Measurements from ENCODE around the gene CNIH3. TPM values are rescaled to one million over a fixed set of nuclear protein-coding genes. Genes with fewer than 3 reads are reported as not detected.

CNIH3 gene
- total RNA-seq, 1 experiment from 2014 or later: 2.1 TPM

DNA sequence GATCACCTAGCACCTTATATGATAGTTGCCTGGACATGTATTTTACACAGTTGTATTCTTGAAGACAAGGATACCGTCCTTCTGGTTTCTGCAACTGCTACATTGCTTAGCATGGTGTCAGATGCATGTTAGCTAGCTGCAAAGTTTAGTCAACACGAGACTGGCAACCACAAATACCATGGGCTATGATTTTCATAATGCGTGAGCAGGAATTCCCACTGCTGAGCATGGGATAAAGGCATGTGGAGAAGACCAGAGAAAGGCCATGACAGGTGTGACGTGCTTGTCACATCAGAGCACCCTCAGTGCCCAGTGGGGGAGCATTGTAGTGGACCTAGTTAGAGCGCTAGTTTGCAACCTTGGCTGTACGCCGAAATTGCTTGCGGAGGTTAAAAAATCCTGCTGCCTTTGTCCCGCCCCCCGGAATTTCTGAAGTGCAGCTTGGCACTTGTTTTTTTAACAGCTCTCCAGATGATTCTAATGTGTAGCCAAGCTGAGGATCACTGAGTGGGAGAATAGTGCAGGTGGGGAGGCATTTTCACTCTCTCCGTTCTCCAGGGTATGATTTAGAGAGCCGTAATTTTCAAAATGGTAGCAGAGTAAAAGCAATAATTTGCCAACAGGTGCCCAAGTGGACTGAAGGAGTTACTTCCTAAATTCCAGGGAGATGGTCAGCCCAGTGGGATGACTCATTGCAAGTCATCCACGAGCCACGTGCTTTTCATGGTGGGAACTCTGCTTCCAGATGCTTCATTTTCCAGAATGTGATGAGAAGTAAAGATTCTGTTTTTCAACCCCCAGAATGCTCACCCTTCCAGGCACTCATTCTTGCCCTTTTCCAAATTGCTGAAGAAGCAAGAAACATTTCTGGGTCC lies 81.0 kb downstream of the CNIH3 start:
- H3K27ac Mint-ChIP-seq (ENCODE audit: unreplicated experiment): no peak overlapping the region
- CTCF ChIA-PET: no interaction called here
- no peaks in the 10 kb centered on the region for H3K36me3 Mint-ChIP-seq (ENCODE audit: insufficient read depth, unreplicated experiment)
- DNase-seq: no peak
- TF ChIP-seq, protein P1, sequence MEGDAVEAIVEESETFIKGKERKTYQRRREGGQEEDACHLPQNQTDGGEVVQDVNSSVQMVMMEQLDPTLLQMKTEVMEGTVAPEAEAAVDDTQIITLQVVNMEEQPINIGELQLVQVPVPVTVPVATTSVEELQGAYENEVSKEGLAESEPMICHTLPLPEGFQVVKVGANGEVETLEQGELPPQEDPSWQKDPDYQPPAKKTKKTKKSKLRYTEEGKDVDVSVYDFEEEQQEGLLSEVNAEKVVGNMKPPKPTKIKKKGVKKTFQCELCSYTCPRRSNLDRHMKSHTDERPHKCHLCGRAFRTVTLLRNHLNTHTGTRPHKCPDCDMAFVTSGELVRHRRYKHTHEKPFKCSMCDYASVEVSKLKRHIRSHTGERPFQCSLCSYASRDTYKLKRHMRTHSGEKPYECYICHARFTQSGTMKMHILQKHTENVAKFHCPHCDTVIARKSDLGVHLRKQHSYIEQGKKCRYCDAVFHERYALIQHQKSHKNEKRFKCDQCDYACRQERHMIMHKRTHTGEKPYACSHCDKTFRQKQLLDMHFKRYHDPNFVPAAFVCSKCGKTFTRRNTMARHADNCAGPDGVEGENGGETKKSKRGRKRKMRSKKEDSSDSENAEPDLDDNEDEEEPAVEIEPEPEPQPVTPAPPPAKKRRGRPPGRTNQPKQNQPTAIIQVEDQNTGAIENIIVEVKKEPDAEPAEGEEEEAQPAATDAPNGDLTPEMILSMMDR (IDR thresholded peaks at IDR 0.05; ENCODE audit: unreplicated experiment): no peak
- H3K4me1 Mint-ChIP-seq (ENCODE audit: low read depth, unreplicated experiment): no peaks in the 10 kb centered on the region
- no peaks in the 10 kb centered on the region for H3K9me3 Mint-ChIP-seq (ENCODE audit: low read depth, unreplicated experiment)
- H3K4me3 Mint-ChIP-seq (ENCODE audit: low read depth, unreplicated experiment): no peak overlapping the region
- peaks cover 85% of the 10 kb centered on the region for H3K27me3 Mint-ChIP-seq (ENCODE audit: unreplicated experiment)
- no TSS peak for BruUV-seq (replicated peaks)
- intact Hi-C loops (cut with micrococcal nuclease; ENCODE audit: unreplicated experiment): no loop called here

DNA sequence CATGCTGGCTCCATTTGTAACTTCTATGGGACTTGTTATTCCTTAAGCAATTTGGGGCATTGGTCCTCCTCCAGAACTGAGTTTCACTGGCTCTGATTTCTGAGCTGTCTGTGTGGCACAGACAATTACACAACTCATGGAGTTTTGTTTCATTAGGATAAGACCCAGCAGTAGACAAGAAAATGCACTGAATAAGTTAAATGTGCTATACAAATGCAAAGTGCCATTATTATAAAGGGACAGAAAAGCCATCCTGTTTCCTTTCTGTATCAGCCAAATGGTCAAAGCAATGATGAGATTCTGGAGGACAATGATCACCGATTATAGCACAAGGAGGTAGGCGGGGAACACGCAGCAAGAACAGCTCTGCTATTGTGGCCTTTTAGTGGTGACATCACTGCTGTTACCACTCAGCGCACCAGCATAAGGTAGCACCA lies 81.9 kb downstream of the CNIH3 start:
- DNase-seq: no peak
- Mint-ChIP-seq H3K4me3 (ENCODE audit: low read depth, unreplicated experiment) (no peak overlapping the region), H3K36me3 (ENCODE audit: insufficient read depth, unreplicated experiment) (no peaks in the 10 kb centered on the region), H3K4me1 (ENCODE audit: low read depth, unreplicated experiment) (no peaks in the 10 kb centered on the region), H3K27me3 (ENCODE audit: unreplicated experiment) (peaks cover 85% of the 10 kb centered on the region), H3K9me3 (ENCODE audit: low read depth, unreplicated experiment) (no peaks in the 10 kb centered on the region), H3K27ac (ENCODE audit: unreplicated experiment) (no peak overlapping the region)
- no TSS peak for BruUV-seq (replicated peaks)
- TF ChIP-seq, protein P1 (IDR thresholded peaks at IDR 0.05; ENCODE audit: unreplicated experiment): no peak
- CTCF ChIA-PET: no interaction called here
- intact Hi-C loops (cut with micrococcal nuclease; ENCODE audit: unreplicated experiment): no loop called here

DNA sequence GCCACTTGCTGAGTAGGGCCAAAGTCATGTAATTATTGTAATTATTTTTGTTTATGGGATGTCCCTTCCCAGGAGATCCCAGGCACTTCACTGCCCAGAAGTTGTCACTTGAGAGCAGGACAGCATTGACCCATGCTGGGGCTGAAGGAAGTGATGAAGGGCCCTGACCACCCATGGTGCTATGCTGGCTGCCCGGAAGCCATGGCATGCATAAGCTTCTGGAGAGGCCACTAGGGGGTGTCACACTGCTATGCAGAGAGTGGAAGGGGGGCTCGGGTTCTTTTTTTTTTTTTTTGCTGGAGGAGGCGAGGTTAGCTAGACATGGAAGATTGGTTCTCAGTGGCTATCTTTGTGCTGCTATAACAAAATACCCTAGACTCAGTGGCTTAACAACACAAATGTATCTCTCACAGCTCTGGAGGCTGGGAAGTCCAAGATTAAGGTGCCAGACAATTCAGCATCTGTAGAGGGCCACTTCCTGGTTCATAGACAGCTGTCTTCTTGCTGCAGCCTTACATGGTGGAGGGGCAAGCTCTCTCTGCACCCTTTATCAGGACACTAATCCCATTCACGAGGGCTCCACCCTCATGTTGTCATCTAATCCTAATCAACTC lies 84.9 kb downstream of the CNIH3 start:
- TF ChIP-seq, protein P1 (IDR thresholded peaks at IDR 0.05; ENCODE audit: unreplicated experiment): no peak
- Mint-ChIP-seq H3K36me3 (ENCODE audit: insufficient read depth, unreplicated experiment) (no peaks in the 10 kb centered on the region), H3K27ac (ENCODE audit: unreplicated experiment) (no peak overlapping the region), H3K9me3 (ENCODE audit: low read depth, unreplicated experiment) (no peaks in the 10 kb centered on the region), H3K27me3 (ENCODE audit: unreplicated experiment) (peaks cover 90% of the 10 kb centered on the region), H3K4me1 (ENCODE audit: low read depth, unreplicated experiment) (no peaks in the 10 kb centered on the region), H3K4me3 (ENCODE audit: low read depth, unreplicated experiment) (no peak overlapping the region)
- DNase-seq: peak; percentile 11
- CTCF ChIA-PET: interaction anchor here (0.6 to 2.2 kb wide), 8 partner anchors 18 to 1271 kb away, joined by 3 to 9 read pairs (median 4); no protein-coding TSS in a partner anchor
- no TSS peak for BruUV-seq (replicated peaks)
- intact Hi-C loops (cut with micrococcal nuclease; ENCODE audit: unreplicated experiment): loop anchor here (10.0 kb wide), 1 partner anchor 154 kb away; no protein-coding TSS in a partner anchor

DNA sequence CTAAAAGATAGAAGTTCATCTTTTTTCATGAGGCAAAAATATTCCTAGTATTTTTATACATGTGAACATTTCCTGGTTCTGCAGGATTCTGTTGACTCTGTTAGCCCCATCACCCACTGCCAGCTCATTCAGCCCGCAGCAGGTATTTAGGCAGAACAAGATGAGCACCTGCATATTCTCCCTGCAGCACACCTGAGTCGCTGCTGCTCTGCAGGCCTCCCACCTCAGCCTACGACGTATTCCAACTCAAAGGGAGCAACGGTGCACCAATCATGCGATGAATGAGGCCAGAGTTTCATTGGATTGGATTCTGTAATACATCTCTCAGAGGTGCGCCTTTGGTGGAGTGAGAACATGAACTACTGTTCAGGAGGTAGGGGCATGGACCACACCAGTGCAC lies 87.6 kb downstream of the CNIH3 start:
- no TSS peak for BruUV-seq (replicated peaks)
- intact Hi-C loops (cut with micrococcal nuclease; ENCODE audit: unreplicated experiment): loop anchor here (10.0 kb wide), 1 partner anchor 151 kb away; no protein-coding TSS in a partner anchor
- Mint-ChIP-seq H3K9me3 (ENCODE audit: low read depth, unreplicated experiment) (no peaks in the 10 kb centered on the region), H3K4me1 (ENCODE audit: low read depth, unreplicated experiment) (no peaks in the 10 kb centered on the region), H3K36me3 (ENCODE audit: insufficient read depth, unreplicated experiment) (no peaks in the 10 kb centered on the region), H3K27ac (ENCODE audit: unreplicated experiment) (no peak overlapping the region), H3K4me3 (ENCODE audit: low read depth, unreplicated experiment) (no peak overlapping the region), H3K27me3 (ENCODE audit: unreplicated experiment) (peaks cover 84% of the 10 kb centered on the region)
- DNase-seq: no peak
- CTCF ChIA-PET: interaction anchor here (0.6 to 0.7 kb wide), 2 partner anchors 168 to 816 kb away, joined by 3 to 5 read pairs; no protein-coding TSS in a partner anchor
- TF ChIP-seq, protein P1 (IDR thresholded peaks at IDR 0.05; ENCODE audit: unreplicated experiment): no peak
